HepG2 (cell line): ENCODE measurements around the gene FRMD4A. TPM values are rescaled to one million over a fixed set of nuclear protein-coding genes. Genes with fewer than 3 reads are reported as not detected.

Experiments used
- ARID2 ChIP-seq: sonication (generic); formaldehyde crosslinking; IDR thresholded peaks from 2 replicates; pipeline ENCODE4 v1.8.1; 2022; ENCODE audit warnings: mild to moderate bottlenecking, missing genetic modification reagents, borderline replicate concordance
- ATRX ChIP-seq: sonication (generic); formaldehyde crosslinking; IDR thresholded peaks from 2 replicates; pipeline ENCODE4 v1.4.0; 2020; ENCODE audit warnings: missing genetic modification reagents, borderline replicate concordance
- CHD2 ChIP-seq: IDR thresholded peaks from 2 replicates; pipeline ENCODE4 v1.6.1; 2011; ENCODE audit warnings: low read depth, low read length, improper control_type of control experiment
- EP300 ChIP-seq, 3 experiments: sonication (generic) in 1 of 3; formaldehyde crosslinking in 1 of 3; IDR thresholded peaks; 2 replicates each; pipeline versions ENCODE4 v1.5.1 to v1.6.1; 2011 to 2020; ENCODE audit warnings: low read depth in 2 of 3, low read length in 2 of 3, borderline replicate concordance in 1 of 3, improper control_type of control experiment in 1 of 3, mild to moderate bottlenecking in 1 of 3, missing genetic modification reagents in 1 of 3, moderate library complexity in 1 of 3
- HDAC2 ChIP-seq: sonication (generic); formaldehyde crosslinking; IDR thresholded peaks from 2 replicates; pipeline ENCODE4 v1.4.0; 2020; ENCODE audit warnings: missing genetic modification reagents
- MEIS2 ChIP-seq: sonication (generic); formaldehyde crosslinking; IDR thresholded peaks from 2 replicates; pipeline ENCODE4 v1.9.0; 2021; ENCODE audit warnings: mild to moderate bottlenecking, missing genetic modification reagents
- MIER2 ChIP-seq: IDR thresholded peaks from 2 replicates; pipeline ENCODE4 v1.6.1; 2016; ENCODE audit warnings: missing biosample characterization, missing genetic modification reagents
- SAP130 ChIP-seq: IDR thresholded peaks from 2 replicates; pipeline ENCODE4 v1.6.1; 2016; ENCODE audit warnings: low read depth
- SP2 ChIP-seq: sonication (generic); formaldehyde crosslinking; IDR thresholded peaks from 2 replicates; pipeline ENCODE4 v1.5.1; 2020; ENCODE audit warnings: mild to moderate bottlenecking, missing genetic modification reagents
- TAF1 ChIP-seq: sonication (generic); formaldehyde crosslinking; IDR thresholded peaks from 2 replicates; pipeline ENCODE4 v1.4.0; 2020; ENCODE audit warnings: missing genetic modification reagents
- ZBTB8A ChIP-seq: sonication (generic); formaldehyde crosslinking; IDR thresholded peaks from 2 replicates; pipeline ENCODE4 v1.4.0; 2020; ENCODE audit warnings: mild to moderate bottlenecking, low read depth, missing genetic modification reagents, borderline replicate concordance
- ZNF136 ChIP-seq: sonication (generic); formaldehyde crosslinking; IDR thresholded peaks from 2 replicates; pipeline ENCODE4 v1.8.1; 2022; ENCODE audit warnings: low read depth, mild to moderate bottlenecking, moderate library complexity, missing genetic modification reagents
- ZNF224 ChIP-seq: sonication (generic); formaldehyde crosslinking; IDR thresholded peaks from 2 replicates; pipeline ENCODE4 v1.5.0; 2020; ENCODE audit warnings: mild to moderate bottlenecking, missing genetic modification reagents
- ZNF563 ChIP-seq: sonication (generic); formaldehyde crosslinking; IDR thresholded peaks from 2 replicates; pipeline ENCODE4 v1.8.0; 2022; ENCODE audit warnings: mild to moderate bottlenecking, moderate library complexity, missing genetic modification reagents
- ZNF703 ChIP-seq: sonication (generic); formaldehyde crosslinking; IDR thresholded peaks from 2 replicates; pipeline ENCODE4 v1.5.1; 2020; ENCODE audit warnings: missing genetic modification reagents, mild to moderate bottlenecking, moderate library complexity, borderline replicate concordance
- ZNF850 ChIP-seq: sonication (generic); formaldehyde crosslinking; conservative IDR thresholded peaks from 2 replicates; pipeline ENCODE4 v1.9.0; 2021; ENCODE audit warnings: mild to moderate bottlenecking, missing genetic modification reagents
- ZSCAN31 ChIP-seq: sonication (generic); formaldehyde crosslinking; IDR thresholded peaks from 2 replicates; pipeline ENCODE4 v1.5.0; 2020; ENCODE audit warnings: low read depth, mild to moderate bottlenecking, missing genetic modification reagents
- polyA plus RNA-seq, 8 experiments: library from polyadenylated mRNA; depleted of rRNA in 3 of 8; stranded (reverse) in 7 of 8; unstranded in 1 of 8; fragments of >200 nt; fragmentation: Illumina TruSeq in 4 of 8; extraction: Trizol in 4 of 8; gene quantifications; 2 replicates each; pipeline versions ENCODE4 v1.2.1 to v1.2.3, GENCODE V29; 2011 to 2016; ENCODE audit warnings: low read depth in 4 of 8, missing spikeins in 1 of 8, mixed read lengths in 1 of 8; ENCODE audit not compliant: insufficient read depth in 1 of 8
- total RNA-seq, 5 experiments: library from RNA; depleted of rRNA; stranded (reverse); fragments of >200 nt; fragmentation: Illumina TruSeq; extraction: Trizol; gene quantifications; 2 replicates each; pipeline ENCODE4 v1.2.3, GENCODE V29; 2016; ENCODE audit warnings: low read depth in 1 of 5
- TF ChIP-seq, protein P1 (sequence below): sonication (generic); formaldehyde crosslinking; IDR thresholded peaks from 2 replicates; pipeline ENCODE4 v1.5.0; 2020; ENCODE audit warnings: mild to moderate bottlenecking, missing genetic modification reagents
- TF ChIP-seq, protein P2 (sequence below): sonication (generic); formaldehyde crosslinking; IDR thresholded peaks from 2 replicates; pipeline ENCODE4 v1.4.0; 2020; ENCODE audit warnings: missing genetic modification reagents
- TF ChIP-seq, protein P3 (sequence below): sonication (generic); formaldehyde crosslinking; IDR thresholded peaks from 2 replicates; pipeline ENCODE4 v1.4.0; 2020; ENCODE audit warnings: mild to moderate bottlenecking, missing genetic modification reagents, borderline replicate concordance
- TF ChIP-seq, protein P4 (sequence below): sonication (generic); IDR thresholded peaks from 2 replicates; pipeline ENCODE4 v1.6.1; 2016; ENCODE audit warnings: low read depth, borderline replicate concordance
- TF ChIP-seq, protein P5 (sequence below): sonication (generic); formaldehyde crosslinking; IDR thresholded peaks from 2 replicates; pipeline ENCODE4 v1.4.0; 2020; ENCODE audit warnings: missing genetic modification reagents

Gene FRMD4A
- total and polyA plus RNA-seq, 2 of the 13 experiments (the other 11 are each of a cell fraction or from before 2014, with no cell fraction given): 0.09 to 0.26 TPM

DNA sequence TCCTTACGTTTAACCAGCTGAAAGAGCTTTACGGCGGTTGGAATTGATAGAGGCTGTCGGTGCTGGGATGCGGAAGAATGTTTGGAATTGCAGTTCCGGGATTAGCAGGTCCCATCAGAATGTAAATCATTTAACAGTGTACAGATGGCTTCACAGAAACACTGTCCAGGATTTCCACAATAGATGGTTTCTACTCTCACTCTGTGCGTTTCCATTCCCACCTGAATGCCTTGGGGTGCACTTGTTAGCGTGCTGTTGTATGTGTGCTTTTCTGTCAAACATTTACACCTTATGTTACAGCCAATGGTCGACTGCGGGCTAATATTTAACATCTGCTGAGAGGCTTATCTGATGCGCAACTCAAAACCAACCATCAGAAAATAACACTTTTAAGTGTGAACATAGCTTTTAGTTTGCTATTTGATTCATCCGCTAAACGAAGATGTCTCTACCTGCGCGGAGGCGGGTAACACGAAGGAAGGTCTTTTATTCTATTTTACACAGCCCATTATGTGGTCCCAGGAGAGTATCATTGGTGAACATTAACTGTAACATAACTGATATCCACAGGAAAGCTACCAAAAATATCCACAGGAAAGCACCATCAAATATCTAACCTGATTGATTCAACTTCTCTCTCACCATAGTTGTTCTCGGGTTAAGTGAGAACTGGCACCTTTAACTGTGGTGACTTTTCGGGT, 564.9 kb downstream of the FRMD4A start (continued):
- no peak for TF ChIP-seq ZBTB8A (CRISPR knock-in tag)
- TF ChIP-seq ZSCAN31 (CRISPR knock-in tag): no peak
- TF ChIP-seq ZNF563: no peak
- TF ChIP-seq, protein P1, sequence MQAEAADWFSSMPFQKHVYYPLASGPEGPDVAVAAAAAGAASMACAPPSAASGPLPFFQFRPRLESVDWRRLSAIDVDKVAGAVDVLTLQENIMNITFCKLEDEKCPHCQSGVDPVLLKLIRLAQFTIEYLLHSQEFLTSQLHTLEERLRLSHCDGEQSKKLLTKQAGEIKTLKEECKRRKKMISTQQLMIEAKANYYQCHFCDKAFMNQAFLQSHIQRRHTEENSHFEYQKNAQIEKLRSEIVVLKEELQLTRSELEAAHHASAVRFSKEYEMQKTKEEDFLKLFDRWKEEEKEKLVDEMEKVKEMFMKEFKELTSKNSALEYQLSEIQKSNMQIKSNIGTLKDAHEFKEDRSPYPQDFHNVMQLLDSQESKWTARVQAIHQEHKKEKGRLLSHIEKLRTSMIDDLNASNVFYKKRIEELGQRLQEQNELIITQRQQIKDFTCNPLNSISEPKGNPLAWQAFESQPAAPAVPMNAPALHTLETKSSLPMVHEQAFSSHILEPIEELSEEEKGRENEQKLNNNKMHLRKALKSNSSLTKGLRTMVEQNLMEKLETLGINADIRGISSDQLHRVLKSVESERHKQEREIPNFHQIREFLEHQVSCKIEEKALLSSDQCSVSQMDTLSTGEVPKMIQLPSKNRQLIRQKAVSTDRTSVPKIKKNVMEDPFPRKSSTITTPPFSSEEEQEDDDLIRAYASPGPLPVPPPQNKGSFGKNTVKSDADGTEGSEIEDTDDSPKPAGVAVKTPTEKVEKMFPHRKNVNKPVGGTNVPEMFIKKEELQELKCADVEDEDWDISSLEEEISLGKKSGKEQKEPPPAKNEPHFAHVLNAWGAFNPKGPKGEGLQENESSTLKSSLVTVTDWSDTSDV (CRISPR knock-in tag): no peak
- TF ChIP-seq ZNF224 (CRISPR knock-in tag): no peak
- TF ChIP-seq, protein P2, sequence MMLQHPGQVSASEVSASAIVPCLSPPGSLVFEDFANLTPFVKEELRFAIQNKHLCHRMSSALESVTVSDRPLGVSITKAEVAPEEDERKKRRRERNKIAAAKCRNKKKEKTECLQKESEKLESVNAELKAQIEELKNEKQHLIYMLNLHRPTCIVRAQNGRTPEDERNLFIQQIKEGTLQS (CRISPR knock-in tag): no peak
- no peak for TF ChIP-seq MIER2 (CRISPR knock-in tag)
- TF ChIP-seq ARID2 (CRISPR knock-in tag): no peak
- peak in 1 of 2 experiments; percentile 63; a peak in 1 of 4 replicates for TF ChIP-seq EP300 (IDR thresholded peaks at IDR 0.05; ENCODE audit: low read depth in 2 of 2, low read length in 2 of 2)
- TF ChIP-seq EP300 (CRISPR knock-in tag; IDR thresholded peaks at IDR 0.05; ENCODE audit: borderline replicate concordance): no peak
- TF ChIP-seq, protein P3, sequence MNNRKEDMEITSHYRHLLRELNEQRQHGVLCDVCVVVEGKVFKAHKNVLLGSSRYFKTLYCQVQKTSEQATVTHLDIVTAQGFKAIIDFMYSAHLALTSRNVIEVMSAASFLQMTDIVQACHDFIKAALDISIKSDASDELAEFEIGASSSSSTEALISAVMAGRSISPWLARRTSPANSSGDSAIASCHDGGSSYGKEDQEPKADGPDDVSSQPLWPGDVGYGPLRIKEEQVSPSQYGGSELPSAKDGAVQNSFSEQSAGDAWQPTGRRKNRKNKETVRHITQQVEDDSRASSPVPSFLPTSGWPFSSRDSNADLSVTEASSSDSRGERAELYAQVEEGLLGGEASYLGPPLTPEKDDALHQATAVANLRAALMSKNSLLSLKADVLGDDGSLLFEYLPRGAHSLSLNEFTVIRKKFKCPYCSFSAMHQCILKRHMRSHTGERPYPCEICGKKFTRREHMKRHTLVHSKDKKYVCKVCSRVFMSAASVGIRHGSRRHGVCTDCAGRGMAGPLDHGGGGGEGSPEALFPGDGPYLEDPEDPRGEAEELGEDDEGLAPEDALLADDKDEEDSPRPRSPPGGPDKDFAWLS: no peak
- TF ChIP-seq, protein P4, sequence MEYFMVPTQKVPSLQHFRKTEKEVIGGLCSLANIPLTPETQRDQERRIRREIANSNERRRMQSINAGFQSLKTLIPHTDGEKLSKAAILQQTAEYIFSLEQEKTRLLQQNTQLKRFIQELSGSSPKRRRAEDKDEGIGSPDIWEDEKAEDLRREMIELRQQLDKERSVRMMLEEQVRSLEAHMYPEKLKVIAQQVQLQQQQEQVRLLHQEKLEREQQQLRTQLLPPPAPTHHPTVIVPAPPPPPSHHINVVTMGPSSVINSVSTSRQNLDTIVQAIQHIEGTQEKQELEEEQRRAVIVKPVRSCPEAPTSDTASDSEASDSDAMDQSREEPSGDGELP: peak; percentile 59; the same call in 1 of the 2 replicates
- TF ChIP-seq ZNF136 (CRISPR knock-in tag): no peak
- TF ChIP-seq, protein P5, sequence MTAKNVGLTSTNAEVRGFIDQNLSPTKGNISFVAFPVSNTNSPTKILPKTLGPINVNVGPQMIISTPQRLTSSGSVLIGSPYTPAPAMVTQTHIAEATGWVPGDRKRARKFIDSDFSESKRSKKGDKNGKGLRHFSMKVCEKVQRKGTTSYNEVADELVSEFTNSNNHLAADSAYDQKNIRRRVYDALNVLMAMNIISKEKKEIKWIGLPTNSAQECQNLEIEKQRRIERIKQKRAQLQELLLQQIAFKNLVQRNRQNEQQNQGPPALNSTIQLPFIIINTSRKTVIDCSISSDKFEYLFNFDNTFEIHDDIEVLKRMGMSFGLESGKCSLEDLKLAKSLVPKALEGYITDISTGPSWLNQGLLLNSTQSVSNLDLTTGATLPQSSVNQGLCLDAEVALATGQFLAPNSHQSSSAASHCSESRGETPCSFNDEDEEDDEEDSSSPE (CRISPR knock-in tag): no peak
- no peak for TF ChIP-seq HDAC2 (CRISPR knock-in tag)
- no peak for TF ChIP-seq CHD2
- TF ChIP-seq ZNF850 (CRISPR knock-in tag): no peak
- TF ChIP-seq SP2 (CRISPR knock-in tag): no peak
- TF ChIP-seq SAP130: peak; percentile 50; the same call in 1 of the 2 replicates
- no peak for TF ChIP-seq ATRX (CRISPR knock-in tag)
- TF ChIP-seq ZNF703 (CRISPR knock-in tag): no peak
- TF ChIP-seq TAF1 (CRISPR knock-in tag): peak; percentile 35; the same call in 1 of the 2 replicates
- TF ChIP-seq MEIS2 (CRISPR knock-in tag): peak; percentile 64; the same call in 1 of the 2 replicates
